Stimulated activated CD8-positive, alpha-beta memory T cell treated with anti-CD3 and anti-CD28 coated beads, Interleukin-12 subunit alpha, Interleukin-12 subunit beta, amount 100 ng/mL, for 1 hour (primary cell): Measurements from ENCODE around the gene LRRC8B.

ENCODE experiments used
- DNase-seq: peaks from one replicate; pipeline ENCODE4 v3.0.0-alpha.2; 2020; ENCODE audit warnings: low read depth

Gene LRRC8B

DNA sequence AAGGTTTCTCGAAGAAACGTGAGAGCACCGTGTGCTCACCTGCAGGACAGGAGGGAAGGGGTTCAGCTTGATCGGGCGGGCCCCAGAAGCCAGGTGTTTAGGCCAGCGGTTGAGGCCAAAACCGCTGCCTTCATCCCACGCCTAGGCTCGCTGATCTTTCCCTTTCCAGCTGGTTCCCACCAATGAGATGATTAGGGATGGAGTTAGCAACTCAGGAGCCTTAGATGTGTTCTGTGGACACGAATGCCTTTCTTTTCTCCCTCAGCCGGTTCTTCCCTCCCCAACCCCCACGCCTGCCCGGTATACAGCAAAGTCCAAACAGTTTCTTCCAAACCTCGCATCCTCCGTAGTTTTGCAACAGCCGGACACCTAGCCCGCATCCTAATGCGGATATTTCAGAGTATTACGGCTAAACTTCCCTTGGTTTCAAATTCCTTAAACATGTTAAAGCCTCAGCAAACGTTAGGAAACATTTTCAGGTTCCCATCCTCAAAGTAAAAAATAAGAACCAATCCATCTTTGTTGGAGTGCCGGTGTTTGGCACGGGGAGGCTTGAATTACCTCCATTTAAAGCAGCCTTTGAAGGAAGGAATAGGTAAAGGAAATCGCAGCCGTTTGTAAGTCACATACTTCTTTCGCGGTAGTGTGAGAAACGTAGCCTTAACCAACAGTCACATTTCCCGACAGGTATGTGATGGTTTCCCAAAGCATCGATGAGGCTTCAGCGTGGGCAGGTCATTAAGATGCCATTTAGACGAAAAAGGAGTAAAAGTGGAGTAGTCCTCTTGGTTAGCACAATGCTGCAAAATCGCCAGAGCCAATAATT lies 109.4 kb downstream of the LRRC8B start:
- no peak for DNase-seq

DNA sequence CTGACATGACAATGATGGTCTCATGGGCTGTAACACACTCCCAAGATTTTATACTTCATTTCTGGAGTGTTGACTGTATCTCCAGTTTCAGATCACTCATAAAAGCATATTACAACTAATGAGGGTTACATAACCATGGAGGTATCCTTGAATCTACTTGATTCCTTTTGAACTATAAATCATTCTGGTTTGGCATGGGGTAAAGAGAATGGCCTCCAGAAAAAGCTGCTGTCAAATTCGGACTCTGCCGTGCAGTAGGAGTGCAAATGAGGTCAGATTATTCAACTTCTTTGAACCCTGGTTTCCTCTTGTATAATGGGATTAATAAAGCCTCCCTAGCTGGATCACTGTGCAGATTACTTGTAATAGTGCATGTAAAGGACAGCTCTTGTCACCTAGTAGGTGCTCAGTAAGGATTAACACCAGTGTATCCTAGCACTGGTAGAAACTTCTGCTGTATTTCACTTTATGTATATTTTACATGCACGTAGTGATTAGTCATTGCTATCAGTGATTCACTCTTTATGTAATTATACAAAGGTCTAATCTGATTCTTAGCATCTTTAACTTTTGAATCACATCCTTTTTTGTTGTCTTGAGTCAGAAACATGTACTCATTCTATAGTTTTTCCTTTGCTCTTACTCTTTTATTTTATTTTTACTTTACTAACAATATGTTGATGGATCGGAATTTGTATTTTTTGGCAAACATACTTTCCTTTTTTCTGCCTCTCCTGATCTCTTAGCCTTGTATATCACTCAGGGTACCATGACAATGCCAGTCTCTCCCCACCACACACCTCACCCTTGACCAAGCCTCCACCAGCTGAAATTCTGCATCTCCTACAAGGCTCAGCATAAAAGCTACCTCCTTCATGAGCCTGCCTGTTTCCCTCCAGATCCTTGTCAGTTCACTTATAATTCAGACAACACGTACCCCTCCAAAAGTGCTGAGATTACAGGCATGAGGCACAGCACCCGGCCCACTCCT lies 111.5 kb downstream of the LRRC8B start:
- DNase-seq, result no peak

DNA sequence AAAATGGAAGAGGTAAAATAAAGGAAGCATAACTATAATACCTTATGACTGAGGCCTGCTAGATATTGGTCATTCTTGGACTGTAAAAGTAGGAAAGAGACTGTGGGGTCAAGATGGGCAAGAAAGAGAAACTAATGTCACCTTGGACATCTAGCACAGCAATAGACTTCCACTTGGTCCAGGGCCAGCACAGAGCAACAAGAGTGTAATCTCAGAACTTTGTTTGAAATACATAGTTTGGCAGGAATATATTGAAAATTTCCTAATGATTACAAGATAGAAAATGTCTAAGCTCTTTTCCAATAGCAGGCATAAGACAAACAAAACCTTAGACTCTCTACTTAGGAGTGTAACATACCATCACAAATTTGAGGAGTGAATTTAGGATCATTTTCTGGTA lies 112.9 kb downstream of the LRRC8B start:
- no peak for DNase-seq

DNA sequence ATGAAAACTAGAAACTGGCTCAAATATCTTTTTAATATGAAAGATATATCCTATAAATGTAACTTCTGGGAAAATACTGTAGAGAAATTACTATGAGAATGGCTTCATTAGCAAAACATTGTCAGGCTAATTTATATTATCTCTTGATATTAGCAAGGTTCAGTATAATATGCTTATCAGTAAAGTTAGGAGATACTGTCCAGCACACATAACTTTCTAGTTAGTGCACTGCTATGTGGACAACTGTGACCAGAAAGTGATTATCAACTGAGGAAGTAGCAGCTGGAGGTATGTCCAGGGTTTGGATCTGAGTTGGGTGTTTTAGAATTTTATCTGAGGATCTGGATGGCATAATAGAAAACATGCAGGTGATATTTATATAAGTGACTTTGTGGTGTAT lies 115.8 kb downstream of the LRRC8B start:
- no peak for DNase-seq

DNA sequence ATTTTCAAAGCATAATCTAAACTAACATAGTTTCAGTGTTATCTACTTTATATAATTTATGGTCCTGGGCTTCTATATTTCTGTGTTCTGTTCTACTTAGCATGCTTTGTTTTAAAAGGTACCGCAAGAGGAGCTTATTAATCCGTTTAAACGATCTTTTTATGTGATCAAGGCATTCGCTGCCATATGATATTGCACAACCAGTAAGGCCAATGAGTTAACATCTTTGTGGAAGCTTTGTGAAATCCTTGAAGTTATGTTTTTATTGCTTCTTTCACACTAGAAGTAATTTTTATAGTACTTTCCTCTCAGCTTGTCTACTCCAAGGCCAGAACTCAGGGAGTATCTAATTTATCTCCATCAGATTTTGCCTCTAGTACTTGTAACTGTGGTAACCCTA lies 117.2 kb downstream of the LRRC8B start:
- no peak for DNase-seq

DNA sequence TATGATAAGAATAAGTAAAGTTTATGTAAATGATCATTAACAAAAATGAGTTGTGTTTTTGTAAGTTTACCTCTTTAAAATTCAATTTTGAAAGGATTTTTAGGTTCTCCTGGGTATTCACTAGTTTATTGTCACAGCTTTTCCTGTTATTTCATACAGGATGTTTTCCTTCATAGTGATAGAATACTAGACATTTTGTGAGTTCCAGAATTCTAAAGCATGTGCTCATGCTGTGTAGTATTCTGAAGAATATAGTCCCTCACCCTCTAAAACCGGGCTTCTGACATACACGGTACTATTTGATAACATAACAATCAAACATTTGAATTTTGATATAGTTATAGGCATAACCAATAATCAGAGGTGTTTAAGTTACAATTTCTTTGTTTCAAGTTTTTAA lies 118.9 kb downstream of the LRRC8B start:
- no peak for DNase-seq

DNA sequence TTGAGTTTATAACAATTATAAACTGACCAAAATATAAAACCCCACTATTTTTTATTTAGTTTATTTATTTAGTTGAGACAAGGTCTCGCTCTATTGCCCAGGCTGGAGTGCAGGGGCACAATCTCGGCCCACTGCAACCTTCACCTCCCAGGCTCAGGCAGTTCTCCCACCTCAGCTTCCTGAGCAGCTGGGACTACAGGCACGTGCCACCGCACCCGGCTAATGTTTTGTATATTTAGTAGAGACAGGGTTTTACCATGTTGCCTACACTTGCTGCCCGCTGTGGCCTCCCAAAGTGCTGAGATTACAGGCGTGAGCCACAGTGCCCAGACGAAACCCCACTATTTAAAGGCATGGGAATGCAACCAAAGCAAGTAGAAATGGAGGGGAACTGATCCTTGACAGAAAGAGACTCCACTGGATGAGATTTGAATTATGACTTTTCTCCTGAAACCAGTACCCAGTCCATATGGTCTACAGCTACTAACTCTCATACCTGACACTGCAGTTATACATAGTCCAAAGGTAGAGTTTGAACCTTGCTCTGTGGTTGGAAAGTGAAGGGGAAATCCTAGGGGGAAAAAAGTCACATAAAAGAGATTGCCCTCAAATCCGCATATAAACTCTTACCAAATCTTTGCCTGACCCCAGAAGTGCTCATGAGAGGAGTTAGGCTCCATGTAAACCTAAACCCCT lies 119.6 kb downstream of the LRRC8B start:
- DNase-seq, result no peak

DNA sequence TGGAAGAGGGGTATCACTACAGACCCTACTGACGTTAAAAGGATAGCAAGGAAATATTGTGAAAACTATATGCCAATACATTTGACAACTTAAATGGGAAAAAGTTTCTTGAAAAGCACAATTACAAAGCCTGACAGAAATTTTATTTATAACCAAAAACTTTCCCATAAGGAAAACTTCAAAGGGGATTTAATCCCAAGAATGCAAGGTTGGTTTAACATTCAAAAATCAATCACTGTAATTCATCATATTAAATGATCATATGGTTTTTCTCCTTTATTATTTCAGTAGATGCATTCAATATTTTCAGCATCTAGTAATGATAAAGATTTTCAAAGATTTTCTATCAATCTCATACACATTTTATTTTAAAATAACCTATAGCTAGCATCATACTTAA lies 121.6 kb downstream of the LRRC8B start:
- DNase-seq, result no peak
